Measurements from ENCODE around the gene GFI1.
A peak's percentile ranks its signal among the peaks of the same experiment; 100 is the strongest.

GFI1 gene

GRCh38 chr1:92466683-92467352 lies 19.9 kb downstream of the GFI1 start:
- no peak for TF ChIP-seq GATA1 (IDR thresholded peaks at IDR 0.05; ENCODE audit: low read depth, low read length)
- no peak for TF ChIP-seq POLR2A (IDR thresholded peaks at IDR 0.05; ENCODE audit: low read length)
- DNase-seq: no peak

DNA sequence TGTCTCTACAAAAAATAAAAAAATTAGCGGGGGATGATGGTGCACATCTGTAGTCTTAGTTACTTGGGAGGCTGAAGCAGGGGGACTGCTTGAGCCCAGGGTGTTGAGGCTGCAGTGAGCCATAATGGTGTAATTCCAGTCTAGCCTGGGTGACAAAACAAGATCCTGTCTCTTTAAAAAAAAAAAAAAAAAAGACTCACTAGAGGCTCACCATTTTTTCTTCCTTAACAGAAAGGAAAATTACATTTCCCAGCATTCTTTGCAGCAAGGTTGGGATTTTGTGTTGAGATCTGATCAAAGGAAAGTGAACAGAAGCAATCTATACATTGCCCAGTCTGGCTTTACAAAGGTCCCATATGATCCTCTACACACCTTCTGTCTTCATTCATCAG lies 21.5 kb downstream of the GFI1 start:
- TF ChIP-seq GATA1 (IDR thresholded peaks at IDR 0.05; ENCODE audit: low read depth, low read length): no peak
- TF ChIP-seq POLR2A (IDR thresholded peaks at IDR 0.05; ENCODE audit: low read length): no peak
- no peak for DNase-seq

- TF ChIP-seq GATA1 (IDR thresholded peaks at IDR 0.05; ENCODE audit: low read depth, low read length) (no peak), POLR2A (IDR thresholded peaks at IDR 0.05; ENCODE audit: low read length) (no peak)
- DNase-seq: no peak
These were observed 22.0 kb downstream of the GFI1 start for GRCh38 chr1:92464588-92465255.

DNA sequence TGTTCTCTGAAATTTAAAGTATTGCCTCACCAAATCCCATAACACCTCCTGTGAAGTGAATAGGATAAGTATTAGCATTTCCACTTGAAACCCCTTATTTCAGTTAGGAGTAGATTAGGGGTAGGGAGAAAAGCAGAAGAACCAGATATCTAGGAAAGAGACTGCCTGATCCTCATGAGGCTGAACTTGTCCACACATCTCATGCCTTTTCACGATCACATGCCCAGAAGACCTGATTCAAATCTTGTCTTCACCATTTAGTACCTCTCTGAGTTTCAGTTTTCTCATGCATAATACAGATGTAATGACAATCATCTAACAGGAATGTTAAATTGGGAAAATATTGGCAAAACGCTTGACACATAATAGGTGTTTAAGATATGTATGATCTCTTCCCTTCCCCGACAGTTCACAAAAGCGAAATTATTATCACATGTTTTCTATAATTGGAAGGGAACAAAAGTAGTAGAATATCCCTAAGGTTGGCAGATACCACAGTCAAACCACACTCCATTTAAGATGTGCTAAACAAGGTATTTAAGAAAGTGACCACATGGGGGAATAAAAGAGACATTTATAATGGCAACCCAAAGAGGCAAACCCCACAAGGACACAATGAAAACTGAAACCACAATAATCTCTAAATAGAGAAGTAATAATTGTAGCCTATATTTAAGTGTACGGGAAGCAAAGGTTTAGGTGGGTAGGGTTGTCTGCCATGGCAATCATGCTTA lies 25.2 kb downstream of the GFI1 start:
- no peak for DNase-seq
- no peak for TF ChIP-seq POLR2A (IDR thresholded peaks at IDR 0.05; ENCODE audit: low read length)
- no peak for TF ChIP-seq GATA1 (IDR thresholded peaks at IDR 0.05; ENCODE audit: low read depth, low read length)

DNA sequence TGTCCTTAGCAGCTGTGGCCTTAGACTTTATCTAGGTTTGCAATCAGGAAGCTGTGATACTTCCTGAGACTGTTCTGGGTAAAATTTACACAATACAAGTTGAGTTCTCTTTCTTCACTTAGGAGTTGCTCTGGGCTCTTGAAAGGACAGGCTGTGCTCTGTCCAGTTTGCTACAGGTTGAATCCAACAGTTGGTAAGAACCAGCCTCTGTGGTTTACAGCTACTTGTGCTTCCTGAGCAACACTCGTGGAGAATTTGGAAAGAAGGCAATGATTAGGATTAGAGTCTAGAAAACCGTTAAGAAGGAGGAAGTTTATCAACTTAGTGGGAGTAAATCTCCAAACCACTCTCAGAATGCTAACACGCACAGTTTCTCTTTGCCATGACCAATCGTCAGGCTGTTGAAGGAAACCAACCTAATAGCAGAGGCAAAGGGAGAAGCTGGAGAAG lies 26.8 kb downstream of the GFI1 start:
- DNase-seq: no peak
- TF ChIP-seq GATA1 (IDR thresholded peaks at IDR 0.05; ENCODE audit: low read depth, low read length): no peak
- TF ChIP-seq POLR2A (IDR thresholded peaks at IDR 0.05; ENCODE audit: low read length): no peak

DNA sequence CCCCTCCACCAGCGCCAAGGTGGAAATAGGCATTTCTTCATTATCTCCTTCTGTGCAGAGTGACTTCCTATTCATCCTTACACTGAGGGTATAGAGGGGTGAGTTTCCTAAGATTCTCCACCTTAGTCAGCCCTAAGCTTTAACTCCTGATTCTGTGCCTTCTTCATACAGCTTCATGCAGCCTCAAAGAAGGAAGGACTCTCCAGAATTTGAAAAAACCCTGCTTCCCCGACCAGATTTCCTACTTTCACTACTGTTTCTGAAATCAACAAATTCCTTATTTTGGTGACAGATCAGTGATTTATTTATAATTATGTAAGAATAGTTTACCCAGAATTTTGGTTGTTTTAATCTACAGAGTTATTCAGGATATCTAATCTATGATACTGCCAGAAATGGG lies 28.6 kb downstream of the GFI1 start:
- DNase-seq: no peak
- no peak for TF ChIP-seq GATA1 (IDR thresholded peaks at IDR 0.05; ENCODE audit: low read depth, low read length)
- TF ChIP-seq POLR2A (IDR thresholded peaks at IDR 0.05; ENCODE audit: low read length): no peak

DNA sequence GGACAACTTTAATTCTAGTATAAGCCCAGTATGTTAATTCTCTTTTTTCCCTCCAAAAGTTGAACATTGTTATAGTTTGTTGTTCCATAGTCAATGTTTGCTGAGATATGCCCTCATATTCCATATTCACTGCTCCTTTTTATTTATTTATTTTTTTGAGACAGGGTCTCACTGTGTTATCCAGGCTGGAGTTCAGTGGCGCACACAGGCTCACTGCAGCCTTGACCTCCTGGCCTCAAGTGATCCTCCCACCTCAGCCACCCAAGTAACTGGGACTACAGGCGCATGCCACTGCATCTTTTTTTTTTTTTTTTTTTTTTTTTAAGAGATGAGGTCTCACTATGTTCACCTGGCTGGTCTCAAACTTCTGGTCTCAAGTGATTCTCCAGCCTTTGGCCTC lies 38.7 kb downstream of the GFI1 start:
- TF ChIP-seq POLR2A (IDR thresholded peaks at IDR 0.05; ENCODE audit: low read length) (no peak), GATA1 (IDR thresholded peaks at IDR 0.05; ENCODE audit: low read depth, low read length) (no peak)
- DNase-seq: no peak

DNA sequence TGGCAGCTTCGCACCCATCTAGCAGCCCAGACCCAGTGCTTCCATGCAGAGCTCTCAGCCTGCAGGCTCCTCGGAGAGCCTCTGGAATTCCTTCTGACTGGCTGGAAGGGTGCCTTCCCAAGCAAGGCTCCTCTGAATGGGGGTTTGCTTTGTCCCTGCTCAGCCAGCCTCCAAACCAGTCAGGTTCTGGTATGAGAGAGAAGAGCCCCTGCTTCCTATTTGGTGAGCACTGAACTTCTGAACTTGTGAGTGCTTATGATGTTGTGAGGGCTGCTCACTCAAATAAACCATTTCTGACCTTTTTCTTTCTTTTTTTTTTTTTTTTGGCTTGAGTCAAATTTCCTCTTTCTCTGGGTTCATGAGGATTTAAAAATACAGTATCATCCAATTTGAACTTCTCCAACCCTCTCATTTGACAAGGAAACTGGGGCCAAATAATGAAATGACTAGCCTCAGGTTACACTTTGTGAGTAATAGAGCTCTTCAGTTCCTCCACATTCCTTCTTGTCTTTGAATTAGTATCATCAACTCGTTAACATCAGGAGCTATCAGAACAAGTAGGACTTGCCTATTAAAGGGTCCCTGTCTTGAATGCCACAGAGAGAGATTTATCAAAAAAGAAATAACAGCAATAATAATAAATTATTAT lies 39.6 kb downstream of the GFI1 start:
- DNase-seq: no peak

GRCh38 chr1:92446546-92446945 lies 40.2 kb downstream of the GFI1 start:
- DNase-seq: peak; percentile 62 to 90
- no peak for TF ChIP-seq GATA1 (IDR thresholded peaks at IDR 0.05; ENCODE audit: low read depth, low read length)
- no peak for TF ChIP-seq POLR2A (IDR thresholded peaks at IDR 0.05; ENCODE audit: low read length)

More for the DNA sequence above, 39.6 kb downstream of the GFI1 start:
- no peak for TF ChIP-seq GATA1 (IDR thresholded peaks at IDR 0.05; ENCODE audit: low read depth, low read length)
- no peak for TF ChIP-seq POLR2A (IDR thresholded peaks at IDR 0.05; ENCODE audit: low read length)

- no peak for DNase-seq
- TF ChIP-seq POLR2A (IDR thresholded peaks at IDR 0.05; ENCODE audit: low read length): no peak
These were observed 40.9 kb downstream of the GFI1 start for GRCh38 chr1:92445865-92446264.

DNA sequence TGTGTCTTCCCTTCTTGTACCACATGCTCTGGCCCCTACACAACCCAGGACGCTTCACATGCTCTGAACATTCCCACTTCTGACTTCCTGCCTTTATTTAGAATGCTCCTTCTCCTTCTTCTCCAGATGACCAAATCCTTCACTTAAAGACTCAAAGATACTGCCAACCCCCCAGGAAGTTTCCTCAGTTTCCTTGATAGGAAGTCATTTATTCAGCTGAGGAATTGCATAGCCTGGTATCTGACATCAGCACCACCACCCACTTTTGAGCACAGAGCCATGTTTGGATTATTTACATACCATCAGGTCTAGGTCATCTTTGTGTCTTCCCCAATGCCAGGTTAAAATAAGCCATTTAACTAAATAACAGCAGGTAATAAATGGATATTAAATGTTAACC lies 42.4 kb downstream of the GFI1 start:
- TF ChIP-seq POLR2A (IDR thresholded peaks at IDR 0.05; ENCODE audit: low read length) (no peak), GATA1 (IDR thresholded peaks at IDR 0.05; ENCODE audit: low read depth, low read length) (no peak)
- no peak for DNase-seq

GRCh38 chr1:92443893-92444292 lies 42.8 kb downstream of the GFI1 start:
- TF ChIP-seq GATA1 (IDR thresholded peaks at IDR 0.05; ENCODE audit: low read depth, low read length) (no peak), POLR2A (IDR thresholded peaks at IDR 0.05; ENCODE audit: low read length) (no peak)

GRCh38 chr1:92442351-92442750 lies 44.4 kb downstream of the GFI1 start:
- DNase-seq: no peak
- no peak for TF ChIP-seq GATA1 (IDR thresholded peaks at IDR 0.05; ENCODE audit: low read depth, low read length)
- TF ChIP-seq POLR2A (IDR thresholded peaks at IDR 0.05; ENCODE audit: low read length): no peak

More at GRCh38 chr1:92443893-92444292, 42.8 kb downstream of the GFI1 start:
- no peak for DNase-seq

Measured in erythroblast (primary cell).